Choroid plexus epithelial cell (primary cell): Measurements from ENCODE around the gene ECE1.

Experiments used
- DNase-seq: peaks from one replicate; pipeline ENCODE4 v3.0.0-alpha.2; 2010; ENCODE audit warnings: low read depth
- H3K4me3 ChIP-seq: 2 replicates; pipeline ENCODE4 v1.5.1; 2011; ENCODE audit warnings: low read depth, mild to moderate bottlenecking, control low read depth, low read length, moderate library complexity
- TF ChIP-seq, protein P1 (sequence below): conservative IDR thresholded peaks from 2 replicates; pipeline ENCODE4 v1.5.1; 2011; ENCODE audit warnings: low read depth, mild to moderate bottlenecking, control low read depth, inconsistent platforms, low read length, moderate library complexity

The ECE1 gene

DNA sequence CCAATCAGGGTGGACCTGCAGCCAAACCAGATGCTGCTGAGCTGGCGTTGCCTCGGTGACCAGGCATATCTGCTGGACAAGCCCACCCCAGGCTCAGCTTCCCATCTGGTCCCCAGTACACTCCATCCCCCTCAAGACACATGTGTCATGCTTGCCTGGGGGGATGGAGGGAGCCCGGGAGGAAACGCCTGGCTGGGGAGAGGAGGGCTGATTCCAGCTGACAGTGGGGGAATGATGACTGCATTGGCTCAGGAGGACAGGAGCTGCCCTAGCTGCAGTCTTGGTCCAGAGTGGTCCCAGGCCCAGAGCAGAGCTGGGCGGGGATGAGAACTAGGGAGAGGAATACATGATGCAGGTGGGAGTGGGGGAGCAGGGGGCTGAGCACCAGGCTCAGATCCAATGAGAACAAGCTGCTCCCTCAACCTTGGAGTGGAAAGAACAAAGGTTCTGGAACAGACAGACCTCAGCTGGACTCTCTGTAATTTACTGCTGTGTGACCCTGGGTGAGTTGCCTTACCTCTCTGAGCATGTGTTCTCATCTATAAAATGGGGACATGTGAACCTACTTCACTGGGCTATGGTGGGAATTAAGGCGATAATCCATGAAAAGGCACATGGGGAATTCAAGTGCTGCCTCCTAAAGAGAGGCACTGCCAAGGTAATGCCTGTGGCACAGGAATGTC, 23.1 kb upstream of the ECE1 start:
- no peak overlapping the region for H3K4me3 ChIP-seq
- DNase-seq = no peak
- TF ChIP-seq, protein P1, sequence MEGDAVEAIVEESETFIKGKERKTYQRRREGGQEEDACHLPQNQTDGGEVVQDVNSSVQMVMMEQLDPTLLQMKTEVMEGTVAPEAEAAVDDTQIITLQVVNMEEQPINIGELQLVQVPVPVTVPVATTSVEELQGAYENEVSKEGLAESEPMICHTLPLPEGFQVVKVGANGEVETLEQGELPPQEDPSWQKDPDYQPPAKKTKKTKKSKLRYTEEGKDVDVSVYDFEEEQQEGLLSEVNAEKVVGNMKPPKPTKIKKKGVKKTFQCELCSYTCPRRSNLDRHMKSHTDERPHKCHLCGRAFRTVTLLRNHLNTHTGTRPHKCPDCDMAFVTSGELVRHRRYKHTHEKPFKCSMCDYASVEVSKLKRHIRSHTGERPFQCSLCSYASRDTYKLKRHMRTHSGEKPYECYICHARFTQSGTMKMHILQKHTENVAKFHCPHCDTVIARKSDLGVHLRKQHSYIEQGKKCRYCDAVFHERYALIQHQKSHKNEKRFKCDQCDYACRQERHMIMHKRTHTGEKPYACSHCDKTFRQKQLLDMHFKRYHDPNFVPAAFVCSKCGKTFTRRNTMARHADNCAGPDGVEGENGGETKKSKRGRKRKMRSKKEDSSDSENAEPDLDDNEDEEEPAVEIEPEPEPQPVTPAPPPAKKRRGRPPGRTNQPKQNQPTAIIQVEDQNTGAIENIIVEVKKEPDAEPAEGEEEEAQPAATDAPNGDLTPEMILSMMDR = no peak

DNA sequence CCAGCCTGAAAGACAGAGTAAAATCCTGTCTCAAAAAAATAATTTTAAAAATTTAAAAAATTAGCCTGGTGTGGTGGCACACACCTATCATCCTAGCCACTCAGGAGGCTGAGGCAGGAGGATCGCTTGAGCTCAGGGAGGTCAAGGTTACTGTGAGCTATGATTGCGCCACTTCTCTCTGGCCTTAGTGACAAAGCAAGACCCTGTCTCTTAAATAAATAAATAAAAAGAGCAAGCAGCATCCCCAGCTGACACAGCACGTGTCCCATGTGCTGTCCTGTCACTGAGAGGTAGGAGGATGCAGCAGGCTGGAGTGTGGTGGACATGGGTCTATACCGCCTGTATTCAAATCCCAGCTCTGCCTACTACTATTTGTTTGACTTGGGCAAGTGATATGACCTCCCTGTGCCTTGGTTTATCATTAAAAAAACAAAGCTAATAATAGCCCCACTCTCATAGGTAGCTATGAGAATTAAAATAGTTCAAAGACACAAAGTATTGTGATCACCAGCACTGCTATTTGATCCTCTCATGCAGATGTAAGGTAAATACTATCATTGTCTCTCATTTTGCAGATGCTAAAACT, 22.2 kb upstream of the ECE1 start:
- TF ChIP-seq, protein P1 = no peak
- no peak overlapping the region for H3K4me3 ChIP-seq
- no peak for DNase-seq

DNA sequence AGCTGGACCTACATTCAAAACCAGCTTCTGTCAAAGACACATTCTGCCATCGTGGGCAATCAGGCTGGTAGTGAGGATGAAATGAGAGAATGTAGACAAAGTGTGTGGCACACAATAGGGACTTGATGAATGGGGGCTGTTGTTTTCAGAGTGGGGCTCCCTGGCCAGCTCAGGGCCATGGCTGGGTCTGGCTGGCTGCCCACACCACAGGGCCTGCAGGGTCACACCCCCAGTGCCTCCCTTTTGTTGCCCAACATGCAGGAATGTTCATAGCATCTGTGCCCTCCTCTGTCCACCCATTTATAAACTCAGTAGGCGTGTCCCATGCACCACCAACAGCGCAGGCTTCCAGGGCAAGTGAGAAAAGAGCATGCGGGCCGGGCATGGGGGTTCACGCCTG, 20.8 kb upstream of the ECE1 start:
- H3K4me3 ChIP-seq = no peak overlapping the region
- TF ChIP-seq, protein P1 = no peak
- DNase-seq = no peak

DNA sequence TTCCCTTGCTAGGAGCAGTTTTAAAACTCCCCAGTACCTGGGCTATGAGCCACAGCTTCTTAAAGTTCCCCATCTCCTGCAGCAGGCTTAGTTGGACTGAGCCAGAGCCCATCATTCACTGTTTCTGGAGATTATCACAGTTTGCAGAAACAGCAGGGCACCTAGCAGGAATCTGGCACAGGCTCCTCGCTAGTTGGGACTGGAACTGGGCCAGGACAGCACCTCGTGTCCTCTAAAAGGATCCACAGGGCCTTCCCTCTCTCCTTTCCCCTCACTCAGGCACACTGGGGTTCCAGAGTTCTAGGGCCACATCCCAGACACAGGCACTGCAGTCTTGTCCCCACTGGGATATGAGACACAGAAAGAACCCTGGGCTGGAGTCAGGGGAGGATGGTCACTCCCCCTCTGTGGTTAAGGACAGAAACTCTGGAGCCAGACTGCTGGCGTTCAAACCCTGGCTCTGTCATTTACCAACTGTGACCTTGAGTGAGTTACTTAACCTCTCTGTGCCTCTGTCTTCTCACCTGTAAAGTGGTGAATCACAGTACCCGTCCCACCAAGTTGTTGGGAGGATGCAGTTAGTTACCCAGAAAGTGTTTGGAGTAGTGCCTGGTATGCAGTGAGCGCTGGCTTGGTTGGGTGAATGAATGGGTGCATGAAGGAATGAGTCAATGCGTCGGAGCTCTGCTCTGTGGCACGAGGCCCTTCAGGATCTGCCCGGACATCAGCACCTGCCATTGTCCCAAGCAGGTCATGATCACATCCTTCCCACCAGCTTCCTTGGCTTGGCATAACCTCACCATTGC, 18.8 kb upstream of the ECE1 start:
- DNase-seq = peak; percentile 83
- TF ChIP-seq, protein P1 = no peak
- no peak overlapping the region for H3K4me3 ChIP-seq

DNA sequence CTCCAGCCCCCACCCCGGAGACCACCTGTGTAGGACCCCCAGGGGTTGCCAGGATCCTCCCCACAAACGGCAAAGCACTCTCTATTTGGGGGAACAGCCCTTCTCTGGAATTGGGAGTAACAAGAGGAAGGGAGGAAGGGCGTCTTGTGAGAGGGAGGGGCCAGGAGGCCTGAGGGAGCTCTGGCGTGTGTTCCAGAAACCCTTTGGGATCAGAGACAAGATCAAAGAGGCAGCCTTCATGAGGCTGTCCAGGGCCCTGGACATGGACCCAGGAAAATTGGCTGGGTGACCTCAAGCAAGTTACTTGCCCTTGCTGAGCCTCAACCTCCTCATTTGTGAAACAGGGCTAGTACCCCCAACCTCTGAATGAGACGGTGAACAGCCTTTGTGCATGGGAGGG, 18.1 kb upstream of the ECE1 start:
- TF ChIP-seq, protein P1 = no peak
- DNase-seq = no peak
- H3K4me3 ChIP-seq = no peak overlapping the region

DNA sequence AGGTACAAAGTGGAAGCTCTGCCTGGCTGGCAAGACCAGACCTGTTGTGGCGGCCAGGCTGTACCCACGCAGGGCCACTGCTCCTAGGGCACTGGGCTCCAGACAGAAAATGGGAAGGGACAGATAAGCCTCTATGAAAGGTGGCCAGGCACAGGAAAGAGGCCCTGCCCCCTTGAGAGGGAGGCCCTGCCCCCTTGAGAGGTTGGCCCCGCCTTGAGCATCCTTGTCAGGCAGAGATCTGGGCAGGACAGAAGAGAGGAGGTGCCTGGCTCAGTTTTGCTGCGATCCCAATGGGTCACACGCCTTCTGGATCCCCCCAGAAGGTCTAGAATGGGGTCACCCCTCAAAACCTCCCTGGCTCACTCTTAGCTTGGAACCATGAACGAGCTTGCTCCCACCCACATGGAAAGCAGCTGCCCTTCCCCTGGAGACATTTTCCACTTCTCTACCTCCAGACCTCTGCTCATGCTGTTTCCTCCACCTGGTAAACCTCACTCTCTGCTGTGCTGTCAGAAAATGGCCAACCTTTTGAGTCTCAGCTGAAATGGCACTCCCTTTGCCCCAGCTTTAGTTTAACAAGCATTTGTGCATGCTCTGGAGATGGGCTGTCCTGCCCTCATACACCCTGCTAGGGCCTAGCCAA, 17.5 kb upstream of the ECE1 start:
- no peak for DNase-seq
- no peak overlapping the region for H3K4me3 ChIP-seq
- TF ChIP-seq, protein P1 = no peak
